IMR-90 (cell line): Measurements from ENCODE around the gene RAB42. TPM values are rescaled to one million over a fixed set of nuclear protein-coding genes. Genes with fewer than 3 reads are reported as not detected.

Experiments
- ATAC-seq: fragments of 200-7000 bp; cut with Tn5 transposase; 2 replicates; pipeline ENCODE4 v1.9.1; 2020; ENCODE audit warnings: low read depth, mild to moderate bottlenecking, moderate library complexity
- BruUV-seq: library from RNA; stranded (reverse); fragments of 400-500 nt; replicated peaks from 2 replicates; lab custom pipeline; 2021; lab: Mats Ljungman, UMichigan
- CTCF ChIA-PET: fragments of 300-600 bp; formaldehyde crosslinking; extraction: SDS; loops from one replicate; lab custom pipeline; 2021; ENCODE audit warnings: antibody characterized with exemption; lab: Yijun Ruan, JAX
- POLR2A ChIA-PET: fragments of 300-600 bp; sonication (Branson Sonifier 250); formaldehyde crosslinking; loops from one replicate; lab custom pipeline; 2022; ENCODE audit warnings: antibody characterized with exemption; ENCODE audit not compliant: unreplicated experiment; lab: Charles Lee
- DNase-seq: peaks from one replicate; pipeline ENCODE4 v3.0.0; 2013
- H2AFZ ChIP-seq: replicated peaks from 2 replicates; pipeline ENCODE3; 2013; ENCODE audit warnings: low read length, mild to moderate bottlenecking; ENCODE audit not compliant: poor library complexity
- H2AK5ac ChIP-seq: 2 replicates; pipeline ENCODE4 v1.6.1; 2013; ENCODE audit warnings: low read depth, low read length, inconsistent platforms
- H2AK9ac ChIP-seq: replicated peaks from 2 replicates; pipeline ENCODE3; 2013; ENCODE audit warnings: mild to moderate bottlenecking, low read depth, low read length, moderate library complexity; ENCODE audit not compliant: poor library complexity
- H2BK120ac ChIP-seq: 2 replicates; pipeline ENCODE4 v1.6.1; 2013; ENCODE audit warnings: low read depth, low read length, inconsistent platforms
- H2BK15ac ChIP-seq: 3 replicates; pipeline ENCODE4 v1.6.1; 2013; ENCODE audit warnings: low read depth, low read length, inconsistent platforms
- H2BK20ac ChIP-seq: 2 replicates; pipeline ENCODE4 v1.6.1; 2013; ENCODE audit warnings: low read depth, mild to moderate bottlenecking, inconsistent platforms, low read length, moderate library complexity
- H2BK5ac ChIP-seq: 2 replicates; pipeline ENCODE4 v1.6.1; 2013; ENCODE audit warnings: mild to moderate bottlenecking, low read depth, low read length, inconsistent platforms; ENCODE audit not compliant: poor library complexity, severe bottlenecking
- H3K14ac ChIP-seq: replicated peaks from 2 replicates; pipeline ENCODE4 v1.6.1; 2013; ENCODE audit warnings: low read depth, low read length, inconsistent platforms
- H3K18ac ChIP-seq: 2 replicates; pipeline ENCODE4 v1.6.1; 2013; ENCODE audit warnings: low read depth, low read length, control low read depth
- H3K23ac ChIP-seq: 2 replicates; pipeline ENCODE4 v1.6.1; 2013; ENCODE audit warnings: low read depth, low read length, inconsistent platforms
- H3K27ac ChIP-seq: 2 replicates; pipeline ENCODE4 v1.5.1; 2013; ENCODE audit warnings: mild to moderate bottlenecking, control low read depth, low read length; ENCODE audit not compliant: insufficient read depth
- H3K27me3 ChIP-seq: 2 replicates; pipeline ENCODE4 v1.6.1; 2013; ENCODE audit warnings: low read length; ENCODE audit not compliant: control insufficient read depth, insufficient read depth
- H3K36me3 ChIP-seq: 2 replicates; pipeline ENCODE4 v1.6.1; 2013; ENCODE audit warnings: low read length, mixed read lengths; ENCODE audit not compliant: control insufficient read depth, insufficient read depth
- H3K4ac ChIP-seq: 2 replicates; pipeline ENCODE4 v1.6.1; 2013; ENCODE audit warnings: low read depth, low read length, inconsistent platforms
- H3K4me1 ChIP-seq: 2 replicates; pipeline ENCODE4 v1.6.1; 2013; ENCODE audit warnings: low read length, mixed read lengths; ENCODE audit not compliant: control insufficient read depth, insufficient read depth
- H3K4me2 ChIP-seq: 2 replicates; pipeline ENCODE4 v1.6.1; 2013; ENCODE audit warnings: low read depth, mild to moderate bottlenecking, control low read depth, low read length, moderate library complexity
- H3K4me3 ChIP-seq: 2 replicates; pipeline ENCODE4 v1.5.1; 2013; ENCODE audit warnings: low read depth, mild to moderate bottlenecking, control low read depth, low read length, moderate library complexity; ENCODE audit not compliant: insufficient read depth
- H3K56ac ChIP-seq: 2 replicates; pipeline ENCODE4 v1.6.1; 2013; ENCODE audit warnings: low read length, inconsistent platforms; ENCODE audit not compliant: insufficient read depth; ENCODE audit errors: extremely low read depth
- H3K79me1 ChIP-seq, 2 experiments: 2 replicates each; pipeline ENCODE4 v1.6.1; 2013; ENCODE audit warnings: low read length in 2 of 2, inconsistent platforms in 1 of 2, low read depth in 1 of 2
- H3K9ac ChIP-seq: 2 replicates; pipeline ENCODE4 v1.6.1; 2013; ENCODE audit warnings: low read depth, low read length, control low read depth
- H3K9me1 ChIP-seq: 2 replicates; pipeline ENCODE4 v1.6.1; 2013; ENCODE audit warnings: low read length, inconsistent platforms; ENCODE audit not compliant: insufficient read depth
- H3K9me3 ChIP-seq: 2 replicates; pipeline ENCODE4 v1.6.1; 2013; ENCODE audit warnings: low read length; ENCODE audit not compliant: control insufficient read depth, insufficient read depth
- H4K20me1 ChIP-seq: 2 replicates; pipeline ENCODE4 v1.6.1; 2013; ENCODE audit warnings: low read length, inconsistent platforms; ENCODE audit not compliant: insufficient read depth
- H4K5ac ChIP-seq: 2 replicates; pipeline ENCODE4 v1.6.1; 2013; ENCODE audit warnings: mild to moderate bottlenecking, low read depth, low read length, control low read depth
- H4K8ac ChIP-seq, 2 experiments: 2 replicates each; pipeline ENCODE4 v1.6.1; 2013; ENCODE audit warnings: low read depth in 2 of 2, low read length in 2 of 2, control low read depth in 1 of 2, inconsistent platforms in 1 of 2
- H4K91ac ChIP-seq: 2 replicates; pipeline ENCODE4 v1.6.1; 2013; ENCODE audit warnings: low read depth, low read length, inconsistent platforms; ENCODE audit not compliant: insufficient read depth
- BHLHE40 ChIP-seq: fragments of 150-350 bp; IDR thresholded peaks from 2 replicates; pipeline ENCODE4 v1.6.1; 2016; ENCODE audit warnings: mild to moderate bottlenecking, low read depth, low read length
- CEBPB ChIP-seq: IDR thresholded peaks from 2 replicates; pipeline ENCODE4 v1.6.1; 2012; ENCODE audit warnings: low read depth, low read length, improper control_type of control experiment
- CHD1 ChIP-seq: IDR thresholded peaks from 2 replicates; pipeline ENCODE4 v1.6.1; 2012; ENCODE audit warnings: low read depth, low read length, improper control_type of control experiment
- CTCF ChIP-seq: conservative IDR thresholded peaks from 2 replicates; pipeline ENCODE4 v1.5.1; 2012; ENCODE audit warnings: mild to moderate bottlenecking, low read depth, low read length, improper control_type of control experiment
- FOS ChIP-seq: fragments of 150-350 bp; IDR thresholded peaks from 2 replicates; pipeline ENCODE4 v1.6.1; 2016; ENCODE audit warnings: low read depth, low read length
- MAFK ChIP-seq: IDR thresholded peaks from 2 replicates; pipeline ENCODE4 v1.6.1; 2012; ENCODE audit warnings: low read depth, low read length, improper control_type of control experiment
- MAZ ChIP-seq: IDR thresholded peaks from 2 replicates; pipeline ENCODE4 v1.6.1; 2012; ENCODE audit warnings: low read depth, mild to moderate bottlenecking, low read length, improper control_type of control experiment, moderate library complexity, borderline replicate concordance
- MXI1 ChIP-seq: IDR thresholded peaks from 2 replicates; pipeline ENCODE4 v1.6.1; 2012; ENCODE audit warnings: low read depth, mild to moderate bottlenecking, low read length, moderate library complexity, borderline replicate concordance
- NFE2L2 ChIP-seq: fragments of 150-350 bp; IDR thresholded peaks from 2 replicates; pipeline ENCODE4 v1.6.1; 2016; ENCODE audit warnings: low read depth, mild to moderate bottlenecking, low read length
- POLR2A ChIP-seq: IDR thresholded peaks from 2 replicates; pipeline ENCODE4 v1.6.1; 2012; ENCODE audit warnings: mild to moderate bottlenecking, low read depth, low read length
- RAD21 ChIP-seq: IDR thresholded peaks from 2 replicates; pipeline ENCODE4 v1.6.1; 2012; ENCODE audit warnings: low read length, improper control_type of control experiment
- RCOR1 ChIP-seq: IDR thresholded peaks from 2 replicates; pipeline ENCODE4 v1.6.1; 2012; ENCODE audit warnings: mild to moderate bottlenecking, low read length, improper control_type of control experiment; ENCODE audit not compliant: insufficient replicate concordance
- RFX5 ChIP-seq: IDR thresholded peaks from 2 replicates; pipeline ENCODE4 v1.8.0; 2012; ENCODE audit warnings: low read depth, mild to moderate bottlenecking, low read length, moderate library complexity
- SMC3 ChIP-seq: fragments of 150-350 bp; IDR thresholded peaks from 2 replicates; pipeline ENCODE4 v1.6.1; 2016; ENCODE audit warnings: low read depth, mild to moderate bottlenecking, antibody characterized with exemption, low read length, moderate library complexity
- USF2 ChIP-seq: fragments of 150-350 bp; IDR thresholded peaks from 2 replicates; pipeline ENCODE4 v1.6.1; 2017; ENCODE audit warnings: mild to moderate bottlenecking, antibody characterized with exemption, low read length, low read depth
- WGBS, 2 experiments: methylation state at CpG; one replicate each; pipeline versions ENCODE4 v1.1.5 to v1.1.7; 2013; ENCODE audit warnings: missing lambda C conversion rate in 2 of 2; ENCODE audit not compliant: insufficient read length in 1 of 2; ENCODE audit errors: extremely low coverage in 2 of 2; 5-methylcytosine and 5-hydroxymethylcytosine counted together
- dilution Hi-C: fragments of 300-500 bp; cut with HindIII; formaldehyde crosslinking; loops from one replicate; pipeline ENCODE4 v1.14.3; 2018; ENCODE audit warnings: low sequenced_read_pairs; ENCODE audit not compliant: unreplicated experiment
- in situ Hi-C: fragments of 300-500 bp; cut with MboI; formaldehyde crosslinking; loops from 3 replicates; pipeline ENCODE4 v1.14.3; 2019; ENCODE audit warnings: low sequenced_read_pairs, inconsistent platforms, mixed read lengths
- intact Hi-C: fragments of 100-400 bp; cut with micrococcal nuclease; formaldehyde crosslinking; loops from 2 replicates; pipeline ENCODE4 v1.10.0; 2022
- polyA plus RNA-seq, 3 experiments: library from polyadenylated mRNA; depleted of rRNA; stranded (reverse); fragments of >200 nt; gene quantifications; 2 replicates each; pipeline ENCODE4 v1.2.3, GENCODE V29; 2012; ENCODE audit warnings: low replicate concordance in 1 of 3
- total RNA-seq: library from RNA; depleted of rRNA; stranded (reverse); fragments of >200 nt; gene quantifications from 2 replicates; pipeline ENCODE4 v1.2.3, GENCODE V29; 2012

RAB42 gene
- total and polyA plus RNA-seq, 2 of the 4 experiments (the other 2 are of a cell fraction): 0.77 to 0.90 TPM

- Histone ChIP-seq H4K5ac (no peak overlapping the region), H3K14ac (no peak overlapping the region), H3K27ac (no peak overlapping the region), H2BK5ac (no peak overlapping the region), H3K27me3 (no peaks in the 10 kb centered on the region), H2AK9ac (no peak overlapping the region), H2AK5ac (no peak overlapping the region), H2BK20ac (no peak overlapping the region), H2BK120ac (no peak overlapping the region), H3K79me1 (peaks cover 13 to 35% of the 10 kb centered on the region in 2 experiments), H3K4me3 (no peak overlapping the region), H3K9me3 (no peaks in the 10 kb centered on the region), H3K9me1 (peaks cover 7% of the 10 kb centered on the region; the same call in 1 of the 2 replicates), H3K56ac (no peak overlapping the region), H3K4me2 (no peak overlapping the region), H2AFZ (no peak overlapping the region), H3K23ac (0 out of 2 replicates have a peak overlapping the region, but pooled peaks have one; percentile 23), H4K20me1 (peaks cover 44% of the 10 kb centered on the region), H3K36me3 (peaks cover 47% of the 10 kb centered on the region), H4K8ac (no peak overlapping the region), H2BK15ac (no peak overlapping the region), H3K9ac (no peak overlapping the region), H3K4ac (no peak overlapping the region), H3K4me1 (peaks cover 6% of the 10 kb centered on the region; the same call in 1 of the 2 replicates), H4K91ac (no peak overlapping the region), H3K18ac (no peak overlapping the region)
- no peak for ATAC-seq
- DNase-seq: no peak
- no TSS peak for BruUV-seq
- intact Hi-C loops (no loop called here), dilution Hi-C loops (no loop called here), in situ Hi-C loops (no loop called here)
- POLR2A ChIA-PET: interaction anchor here (0.5 kb wide), 1 partner anchor 311 kb away, joined by 13 read pairs; no protein-coding TSS in a partner anchor
- CTCF ChIA-PET: interaction anchor here (0.5 kb wide), 1 partner anchor 20 kb away, joined by 5 read pairs; no protein-coding TSS in a partner anchor
- no CpG with 5 or more reads among the region's 6 CpGs for WGBS, 2 experiments
- TF ChIP-seq BHLHE40 (no peak), FOS (no peak), NFE2L2 (no peak), MAZ (no peak), RCOR1 (no peak), CEBPB (no peak), POLR2A (no peak), MXI1 (no peak), CTCF (no peak), RFX5 (no peak), SMC3 (no peak), RAD21 (no peak), USF2 (no peak), MAFK (no peak), CHD1 (no peak)
Observed at GRCh38 chr1:28577738-28578536, 14.1 kb upstream of the RAB42 start.
